ENCODE measurements around the gene ASMTL.

DNA sequence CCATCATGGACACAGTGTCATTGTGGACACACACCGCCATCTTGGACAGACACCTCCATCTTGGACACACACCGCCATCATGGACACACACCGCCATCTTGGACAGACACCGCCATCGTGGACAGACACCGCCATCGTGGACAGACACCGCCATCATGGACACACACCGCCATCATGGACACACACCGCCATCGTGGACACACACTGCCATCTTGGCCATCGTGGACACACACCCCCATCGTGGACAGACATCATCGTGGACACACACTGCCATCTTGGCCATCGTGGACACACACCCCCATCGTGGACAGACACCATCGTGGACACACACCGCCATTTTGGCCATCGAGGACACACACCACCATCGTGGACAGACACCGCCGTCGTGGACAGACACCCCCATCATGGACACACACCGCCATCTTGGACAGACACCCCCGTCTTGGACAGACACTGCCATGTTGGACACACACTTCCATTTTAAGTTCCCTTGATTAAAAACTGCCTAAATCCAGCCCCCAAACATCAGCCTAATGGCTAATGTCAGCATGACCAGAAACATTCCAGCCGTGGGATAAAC, 9.1 kb downstream of the ASMTL start:
- TF ChIP-seq, protein P1, sequence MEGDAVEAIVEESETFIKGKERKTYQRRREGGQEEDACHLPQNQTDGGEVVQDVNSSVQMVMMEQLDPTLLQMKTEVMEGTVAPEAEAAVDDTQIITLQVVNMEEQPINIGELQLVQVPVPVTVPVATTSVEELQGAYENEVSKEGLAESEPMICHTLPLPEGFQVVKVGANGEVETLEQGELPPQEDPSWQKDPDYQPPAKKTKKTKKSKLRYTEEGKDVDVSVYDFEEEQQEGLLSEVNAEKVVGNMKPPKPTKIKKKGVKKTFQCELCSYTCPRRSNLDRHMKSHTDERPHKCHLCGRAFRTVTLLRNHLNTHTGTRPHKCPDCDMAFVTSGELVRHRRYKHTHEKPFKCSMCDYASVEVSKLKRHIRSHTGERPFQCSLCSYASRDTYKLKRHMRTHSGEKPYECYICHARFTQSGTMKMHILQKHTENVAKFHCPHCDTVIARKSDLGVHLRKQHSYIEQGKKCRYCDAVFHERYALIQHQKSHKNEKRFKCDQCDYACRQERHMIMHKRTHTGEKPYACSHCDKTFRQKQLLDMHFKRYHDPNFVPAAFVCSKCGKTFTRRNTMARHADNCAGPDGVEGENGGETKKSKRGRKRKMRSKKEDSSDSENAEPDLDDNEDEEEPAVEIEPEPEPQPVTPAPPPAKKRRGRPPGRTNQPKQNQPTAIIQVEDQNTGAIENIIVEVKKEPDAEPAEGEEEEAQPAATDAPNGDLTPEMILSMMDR (conservative IDR thresholded peaks at IDR 0.05 in 1 of 2, IDR thresholded peaks at IDR 0.05 in 1 of 2; ENCODE audit: low read depth in 1 of 2, low read length in 2 of 2): no peak
- no peak for TF ChIP-seq EZH2 (IDR thresholded peaks at IDR 0.05; ENCODE audit: low read length, missing control alignments)

Measured in fibroblast of lung (primary cell).